Nephron progenitor cell (in vitro differentiated cells): ENCODE data around the gene IL27RA.

Source experiments
- DNase-seq: peaks from one replicate; pipeline ENCODE4 v3.0.0; 2021
- H3K27ac Mint-ChIP-seq: 2 replicates; pipeline ENCODE4 v1.8.0; 2021; ENCODE audit warnings: mild to moderate bottlenecking, moderate library complexity, mixed read lengths
- H3K27me3 Mint-ChIP-seq: 2 replicates; pipeline ENCODE4 v1.8.0; 2021; ENCODE audit warnings: mild to moderate bottlenecking, low read depth, mixed read lengths; ENCODE audit not compliant: poor library complexity
- H3K36me3 Mint-ChIP-seq: 2 replicates; pipeline ENCODE4 v1.8.0; 2021; ENCODE audit warnings: low read depth, mixed read lengths
- H3K4me1 Mint-ChIP-seq: 2 replicates; pipeline ENCODE4 v1.8.0; 2021; ENCODE audit warnings: mixed read lengths
- H3K4me3 Mint-ChIP-seq: 2 replicates; pipeline ENCODE4 v1.8.0; 2021; ENCODE audit warnings: mild to moderate bottlenecking, moderate library complexity, mixed read lengths
- H3K9me3 Mint-ChIP-seq: 2 replicates; pipeline ENCODE4 v1.8.0; 2021; ENCODE audit warnings: mild to moderate bottlenecking, moderate library complexity, mixed read lengths
- TF ChIP-seq, protein P1 (sequence below): fragments of 200-600 bp; sonication (generic); IDR thresholded peaks from 2 replicates; pipeline ENCODE4 v1.5.0; 2021; ENCODE audit warnings: antibody characterized with exemption

IL27RA gene

DNA sequence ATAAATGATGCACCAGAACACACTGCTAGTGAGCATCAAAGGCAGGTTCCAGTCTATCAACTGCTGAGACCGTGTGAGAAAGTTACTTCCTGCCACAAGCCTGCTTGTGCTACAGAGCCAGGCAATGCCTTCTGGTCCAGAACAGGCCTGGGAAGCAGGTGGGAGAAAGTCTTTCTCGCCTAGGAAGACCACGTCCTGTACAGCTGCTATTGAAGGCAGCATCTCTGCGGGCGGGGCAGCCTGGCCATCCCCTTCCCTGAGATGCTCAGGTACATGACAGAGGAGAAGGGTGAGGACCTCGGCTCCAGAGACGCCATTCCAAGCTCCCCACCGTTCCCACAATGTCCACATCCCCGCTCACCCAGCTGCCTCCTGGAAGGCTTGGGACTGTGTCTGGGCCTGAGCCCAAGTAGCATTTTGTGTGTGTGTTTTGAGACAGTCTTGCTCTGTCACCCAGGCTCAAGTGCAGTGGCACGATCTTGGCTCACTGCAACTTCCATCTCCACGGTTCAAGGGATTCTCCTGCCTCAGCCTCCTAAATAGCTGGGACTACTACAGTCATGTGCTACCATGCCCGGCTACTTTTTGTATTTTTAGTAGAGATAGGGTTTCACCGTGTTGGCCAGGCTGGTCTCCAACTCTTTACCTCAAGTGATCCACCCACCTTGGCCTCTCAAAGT lies 28.9 kb upstream of the IL27RA start:
- Mint-ChIP-seq H3K27ac (peak overlapping the region; percentile 93), H3K9me3 (peaks cover 25% of the 10 kb centered on the region), H3K27me3 (no peaks in the 10 kb centered on the region), H3K4me1 (peaks cover 35% of the 10 kb centered on the region), H3K4me3 (no peak overlapping the region), H3K36me3 (peaks cover 33% of the 10 kb centered on the region)
- no peak for DNase-seq
- TF ChIP-seq, protein P1, sequence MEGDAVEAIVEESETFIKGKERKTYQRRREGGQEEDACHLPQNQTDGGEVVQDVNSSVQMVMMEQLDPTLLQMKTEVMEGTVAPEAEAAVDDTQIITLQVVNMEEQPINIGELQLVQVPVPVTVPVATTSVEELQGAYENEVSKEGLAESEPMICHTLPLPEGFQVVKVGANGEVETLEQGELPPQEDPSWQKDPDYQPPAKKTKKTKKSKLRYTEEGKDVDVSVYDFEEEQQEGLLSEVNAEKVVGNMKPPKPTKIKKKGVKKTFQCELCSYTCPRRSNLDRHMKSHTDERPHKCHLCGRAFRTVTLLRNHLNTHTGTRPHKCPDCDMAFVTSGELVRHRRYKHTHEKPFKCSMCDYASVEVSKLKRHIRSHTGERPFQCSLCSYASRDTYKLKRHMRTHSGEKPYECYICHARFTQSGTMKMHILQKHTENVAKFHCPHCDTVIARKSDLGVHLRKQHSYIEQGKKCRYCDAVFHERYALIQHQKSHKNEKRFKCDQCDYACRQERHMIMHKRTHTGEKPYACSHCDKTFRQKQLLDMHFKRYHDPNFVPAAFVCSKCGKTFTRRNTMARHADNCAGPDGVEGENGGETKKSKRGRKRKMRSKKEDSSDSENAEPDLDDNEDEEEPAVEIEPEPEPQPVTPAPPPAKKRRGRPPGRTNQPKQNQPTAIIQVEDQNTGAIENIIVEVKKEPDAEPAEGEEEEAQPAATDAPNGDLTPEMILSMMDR, result no peak

DNA sequence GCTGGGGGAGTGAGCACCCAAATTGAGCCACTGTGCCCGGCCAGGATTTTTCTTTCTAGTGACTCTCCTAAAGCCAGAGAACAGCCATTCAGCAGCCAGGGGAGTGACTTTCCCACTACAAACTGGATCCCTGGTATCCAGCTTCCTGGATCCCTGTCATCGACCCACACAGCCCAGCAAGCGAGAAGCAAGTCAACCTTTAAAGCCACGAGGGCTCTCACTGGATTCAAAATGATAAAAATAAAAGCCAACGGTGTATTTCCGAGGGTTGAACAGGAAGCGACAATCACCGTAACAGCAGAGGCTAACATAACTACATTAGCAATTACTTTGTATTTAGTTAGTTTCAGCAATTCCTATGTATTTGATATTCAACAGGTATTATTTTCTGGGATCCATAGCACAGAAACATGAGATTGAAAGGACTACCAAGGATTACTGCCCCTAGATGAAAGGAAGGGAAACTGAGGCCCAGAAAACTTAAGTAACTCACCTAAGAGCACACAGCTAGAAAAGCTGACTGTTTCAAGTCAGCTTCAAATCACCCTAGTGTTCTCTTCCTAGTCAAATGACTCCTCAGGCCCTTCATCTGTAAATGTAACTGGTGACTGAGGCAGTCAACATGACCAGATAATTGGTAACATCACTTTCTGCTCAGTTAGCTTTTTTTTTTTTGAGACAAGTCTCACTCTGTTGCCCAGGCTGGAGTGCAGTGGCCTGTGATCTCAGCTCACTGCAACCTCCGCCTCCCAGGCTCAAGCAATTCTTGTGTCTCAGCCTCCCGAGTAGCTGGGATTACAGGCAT lies 28.1 kb upstream of the IL27RA start:
- Mint-ChIP-seq H3K27ac (peak overlapping the region; percentile 92), H3K4me1 (peaks cover 37% of the 10 kb centered on the region), H3K9me3 (peaks cover 25% of the 10 kb centered on the region), H3K36me3 (peaks cover 26% of the 10 kb centered on the region), H3K4me3 (no peak overlapping the region), H3K27me3 (no peaks in the 10 kb centered on the region)
- DNase-seq, result no peak
- TF ChIP-seq, protein P1, result no peak

GRCh38 chr19:14004619-14005348 lies 26.8 kb upstream of the IL27RA start:
- no peak for DNase-seq
- peaks cover 16% of the 10 kb centered on the region for H3K36me3 Mint-ChIP-seq
- TF ChIP-seq, protein P1, result no peak
- H3K9me3 Mint-ChIP-seq, result peaks cover 13% of the 10 kb centered on the region
- H3K4me1 Mint-ChIP-seq, result peaks cover 40% of the 10 kb centered on the region
- peak overlapping the region; percentile 97 for H3K27ac Mint-ChIP-seq
- peak overlapping the region; percentile 78 for H3K4me3 Mint-ChIP-seq
- H3K27me3 Mint-ChIP-seq, result no peaks in the 10 kb centered on the region

DNA sequence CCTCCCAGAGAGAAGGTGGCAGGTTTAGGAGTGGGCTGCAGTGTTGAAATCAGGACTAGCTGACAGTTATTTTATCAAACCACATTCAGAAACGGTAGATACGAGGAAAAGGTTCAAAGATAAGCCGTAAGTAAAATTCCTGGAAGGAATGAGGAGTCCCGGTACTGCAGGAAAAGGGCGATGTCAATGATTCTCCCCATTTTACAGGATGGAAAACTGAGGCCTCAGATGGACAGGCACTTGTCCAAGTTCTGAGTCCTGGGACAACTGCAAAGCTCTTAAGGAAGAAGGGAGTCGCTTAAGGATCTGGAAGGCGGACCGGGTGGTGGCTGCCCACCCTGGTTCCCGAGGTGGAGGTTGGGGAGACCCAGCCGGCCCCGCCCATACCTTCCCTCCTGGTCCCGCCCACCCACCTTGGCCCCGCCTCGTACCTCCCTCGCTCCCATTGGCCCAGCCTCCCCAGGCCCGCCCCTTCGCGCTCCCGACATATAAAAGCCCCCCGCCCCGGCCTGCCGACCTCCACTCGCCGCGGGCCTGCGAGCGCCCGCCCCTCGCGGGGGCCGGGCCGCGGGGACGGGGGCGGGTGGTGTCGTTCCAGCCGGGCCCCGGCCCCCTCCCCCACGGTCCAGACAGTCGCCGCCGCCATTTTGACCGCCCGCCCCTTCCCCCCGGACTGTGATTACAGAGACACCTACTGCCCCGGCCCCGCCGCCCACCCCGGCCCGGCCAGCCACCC lies 26.0 kb upstream of the IL27RA start:
- peak overlapping the region; percentile 97 for H3K27ac Mint-ChIP-seq
- peak overlapping the region; percentile 94 for H3K4me3 Mint-ChIP-seq
- TF ChIP-seq, protein P1, result no peak
- peaks cover 6% of the 10 kb centered on the region for H3K9me3 Mint-ChIP-seq
- H3K4me1 Mint-ChIP-seq, result peaks cover 40% of the 10 kb centered on the region
- H3K27me3 Mint-ChIP-seq, result no peaks in the 10 kb centered on the region
- peak; percentile 96 for DNase-seq
- peaks cover 8% of the 10 kb centered on the region for H3K36me3 Mint-ChIP-seq

GRCh38 chr19:14006085-14006765 lies 25.3 kb upstream of the IL27RA start, which contains the start of gene RFX1:
Gene RFX1 (minus strand): TSS chr19:14006320. CDS start chr19:13993843, 12,477 bp downstream.
- Mint-ChIP-seq H3K9me3 (peaks cover under 1% of the 10 kb centered on the region), H3K27me3 (no peaks in the 10 kb centered on the region), H3K27ac (peak within 1 kb of the TSS; percentile 100), H3K36me3 (peaks cover 1% of the 10 kb centered on the region), H3K4me3 (peak within 1 kb of the TSS; percentile 94), H3K4me1 (peaks cover 34% of the 10 kb centered on the region)
- TF ChIP-seq, protein P1, result no peak
- DNase-seq, result peak; percentile 100
